Subcutaneous abdominal adipose tissue (tissue), 5 donors: ENCODE data around the gene ADAMTS5.

Experiments used
- H3K27ac ChIP-seq: one replicate; pipeline ENCODE4 v1.7.0; 2013; ENCODE audit warnings: low read depth, mild to moderate bottlenecking, inconsistent platforms, low read length, moderate library complexity
- H3K27me3 ChIP-seq, 5 donors: one replicate each; pipeline ENCODE4 v1.7.0; 2013; ENCODE audit warnings: low read length in 5 of 5, inconsistent platforms in 1 of 5; ENCODE audit not compliant: control insufficient read depth in 5 of 5, insufficient read depth in 4 of 5
- H3K36me3 ChIP-seq, 5 donors: one replicate each; pipeline ENCODE4 v1.7.0; 2013; ENCODE audit warnings: low read length in 5 of 5; ENCODE audit not compliant: control insufficient read depth in 5 of 5, insufficient read depth in 5 of 5
- H3K4me1 ChIP-seq, 5 donors: one replicate each; pipeline ENCODE4 v1.7.0; 2013; ENCODE audit warnings: low read length in 5 of 5, mild to moderate bottlenecking in 3 of 5, moderate library complexity in 1 of 5; ENCODE audit not compliant: control insufficient read depth in 5 of 5, insufficient read depth in 5 of 5
- H3K4me3 ChIP-seq, 5 donors: one replicate each; pipeline ENCODE4 v1.7.0; 2013; ENCODE audit warnings: low read length in 5 of 5, low read depth in 1 of 5
- H3K9ac ChIP-seq, 5 donors: one replicate each; pipeline ENCODE4 v1.7.0; 2013; ENCODE audit warnings: low read length in 5 of 5, mild to moderate bottlenecking in 4 of 5, moderate library complexity in 3 of 5
- H3K9me3 ChIP-seq, 5 donors: one replicate each; pipeline ENCODE4 v1.7.0; 2013; ENCODE audit warnings: low read length in 5 of 5; ENCODE audit not compliant: control insufficient read depth in 5 of 5
- donor health status: healthy.
- donor health status: healthy.
- donor health status: healthy.
- donor health status: healthy.
- donor health status: healthy.

The ADAMTS5 gene

DNA sequence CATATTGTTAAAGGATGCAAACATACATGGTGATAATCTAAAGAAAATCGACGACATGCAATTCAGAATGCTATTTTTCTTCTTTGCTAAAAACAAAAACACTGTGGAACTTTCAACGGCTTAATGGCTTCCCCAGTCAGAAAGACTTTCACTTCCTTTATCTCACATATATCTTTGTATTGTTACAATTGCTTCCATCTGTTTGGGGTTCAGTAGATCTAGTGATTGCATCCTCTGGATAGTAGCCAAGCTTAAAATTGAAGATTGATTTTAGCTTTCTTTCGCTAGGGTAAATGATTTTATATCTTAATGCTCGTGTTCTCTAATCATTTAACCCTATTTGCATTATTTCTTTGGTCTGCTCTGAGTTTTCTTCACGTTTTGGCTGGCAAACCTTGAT lies 89.9 kb downstream of the ADAMTS5 start:
- Histone ChIP-seq H3K9me3 (peaks cover 0 to 15% (median 5%) of the 10 kb centered on the region in 5 donors), H3K4me3 (peak overlapping the region in 1 of 5 donors; percentile 22), H3K9ac (no peak overlapping the region), H3K4me1 (peaks cover 0 to 6% (median 0%) of the 10 kb centered on the region in 5 donors), H3K27ac (no peak overlapping the region), H3K36me3 (no peaks in the 10 kb centered on the region), H3K27me3 (no peaks in the 10 kb centered on the region)

DNA sequence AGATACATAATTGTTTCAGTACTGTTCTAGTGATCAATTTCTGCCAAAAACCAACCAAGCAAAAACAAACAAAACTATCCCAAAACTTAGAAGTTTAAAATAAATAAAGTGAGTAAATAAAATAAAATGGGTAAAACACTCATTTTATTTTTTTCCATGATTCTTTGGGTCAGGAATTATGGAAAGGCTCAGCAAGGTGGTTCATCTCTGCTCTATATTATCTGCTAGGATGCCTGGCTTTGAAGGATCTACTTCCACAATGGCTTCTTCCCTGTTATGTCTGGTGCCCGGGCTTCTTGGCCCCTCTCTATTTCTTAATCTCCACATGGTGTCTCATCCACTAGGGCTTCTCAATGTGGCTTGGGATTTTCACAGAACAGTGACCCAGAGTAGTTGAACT lies 92.5 kb downstream of the ADAMTS5 start:
- Histone ChIP-seq H3K4me3 (no peak overlapping the region), H3K9ac (no peak overlapping the region), H3K36me3 (no peaks in the 10 kb centered on the region), H3K9me3 (peaks cover 0 to 15% (median 5%) of the 10 kb centered on the region in 5 donors), H3K27me3 (no peaks in the 10 kb centered on the region), H3K4me1 (no peaks in the 10 kb centered on the region), H3K27ac (no peak overlapping the region)
